SKM-1 treated with dmso at 0.1 percent for 144 hours (cell line): ENCODE measurements around the gene SYT1.
"Not testable (repeated sequence)": the region's sequence is repeated elsewhere in the genome, so short reads cannot be mapped to it uniquely, and the experiment has no call there.

Source experiments
- DNase-seq: peaks from one replicate; lab custom pipeline; 2025; ENCODE audit not compliant: unreplicated experiment; lab: John Stamatoyannopoulos, UW

SYT1 gene

DNA sequence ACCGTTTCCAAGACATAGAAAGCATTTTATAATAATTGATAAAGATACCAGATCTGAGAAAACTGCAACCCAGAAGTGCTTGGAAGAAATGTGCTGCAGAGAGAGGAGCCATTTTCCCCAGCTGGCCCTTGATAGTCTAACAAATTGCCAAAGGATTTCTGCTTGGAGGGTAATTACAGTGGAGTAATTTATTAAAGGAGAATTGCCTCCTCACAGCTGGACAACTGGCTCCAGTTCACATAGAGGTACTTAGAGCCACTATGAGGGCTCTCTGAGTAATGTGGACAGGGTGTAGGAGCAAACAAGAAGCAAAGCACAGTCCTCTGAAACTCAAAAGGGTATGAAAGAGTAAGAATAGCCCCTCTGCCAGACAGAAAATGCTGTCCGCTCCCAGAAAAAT is 335.6 kb downstream of the SYT1 start:
- DNase-seq: no peak

DNA sequence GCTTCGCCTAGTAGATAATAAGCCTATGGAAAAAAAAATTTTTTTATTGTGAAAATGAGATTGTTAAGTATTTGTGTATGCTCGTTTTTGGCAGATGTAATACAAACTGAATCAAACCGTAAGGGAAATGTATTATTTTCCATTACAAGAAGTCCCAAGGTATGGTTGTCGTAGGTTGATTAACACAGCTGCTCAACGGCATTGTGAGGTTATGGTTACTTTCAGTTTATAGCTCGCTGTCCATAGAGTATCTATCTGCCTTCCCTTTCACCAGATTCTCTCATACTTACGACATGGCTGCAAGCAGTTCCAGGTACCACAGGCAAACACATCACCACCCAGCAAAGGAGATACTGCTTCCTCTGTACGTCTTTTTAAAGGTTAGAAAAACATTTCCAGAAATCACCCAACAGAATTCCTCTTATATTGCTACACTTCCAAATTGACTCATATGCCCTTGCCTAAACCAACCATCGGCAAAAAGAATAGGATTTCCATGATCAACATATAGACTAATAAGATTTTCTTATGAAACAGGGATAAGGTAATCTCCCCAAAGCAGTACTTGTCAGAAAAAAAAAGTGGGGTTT is 338.6 kb downstream of the SYT1 start:
- no peak for DNase-seq

- no peak for DNase-seq
These were observed 342.3 kb downstream of the SYT1 start for GRCh38 chr12:79206871-79207270.

DNA sequence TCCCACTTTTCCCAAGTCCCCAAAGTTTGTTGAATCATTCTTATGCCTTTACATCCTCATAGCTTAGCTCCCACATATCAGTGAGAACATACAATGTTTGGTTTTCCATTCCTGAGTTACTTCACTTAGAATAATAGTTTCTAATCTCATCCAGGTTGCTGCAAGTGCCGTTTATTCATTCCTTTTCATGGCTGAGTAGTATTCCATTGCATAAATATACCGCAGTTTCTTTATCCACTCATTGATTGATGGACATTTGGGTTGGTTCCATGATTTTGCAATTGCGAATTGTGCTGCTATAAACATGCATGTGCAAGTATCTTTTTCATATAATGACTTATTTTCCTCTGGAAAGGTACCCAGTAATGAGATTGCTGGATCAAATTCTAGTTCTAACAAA is 345.8 kb downstream of the SYT1 start:
- DNase-seq: not testable (repeated sequence)

DNA sequence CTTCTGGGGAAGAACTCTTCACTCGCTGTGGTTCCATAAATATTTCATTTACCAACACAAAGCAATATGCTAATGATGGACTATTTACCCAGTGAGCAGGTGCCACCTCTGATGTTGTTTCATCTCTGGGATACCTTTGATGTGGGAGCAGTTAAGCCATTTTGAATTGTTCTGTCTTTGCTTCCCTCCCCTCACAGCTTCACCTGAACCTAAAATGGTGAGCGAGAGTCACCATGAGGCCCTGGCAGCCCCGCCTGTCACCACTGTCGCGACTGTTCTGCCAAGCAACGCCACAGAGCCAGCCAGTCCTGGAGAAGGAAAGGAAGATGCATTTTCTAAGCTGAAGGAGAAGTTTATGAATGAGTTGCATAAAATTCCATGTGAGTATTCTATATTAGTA is 352.7 kb downstream of the SYT1 start:
- DNase-seq: no peak

- DNase-seq: no peak
These were observed 358.6 kb downstream of the SYT1 start for GRCh38 chr12:79223210-79223609.

DNA sequence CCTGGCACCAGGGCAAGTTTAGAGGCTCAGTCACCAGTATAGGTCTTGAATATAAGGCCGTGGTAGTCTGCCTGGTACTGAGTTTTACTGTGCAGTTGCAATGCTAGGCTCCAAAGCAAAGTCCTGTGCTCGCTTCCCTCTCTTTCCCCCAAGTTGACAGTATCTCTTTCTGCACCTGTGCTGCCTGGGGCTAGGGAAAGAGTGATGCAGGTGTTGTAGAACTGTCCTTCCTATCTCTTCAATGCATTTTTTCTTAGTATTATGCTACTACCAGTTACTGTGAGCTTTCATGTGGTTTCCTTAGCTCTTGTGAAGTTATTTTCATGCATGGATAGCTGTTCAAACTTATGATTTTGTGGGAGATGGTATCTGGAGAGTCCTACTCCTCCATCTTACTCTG is 359.2 kb downstream of the SYT1 start:
- DNase-seq: no peak

GRCh38 chr12:79227091-79227490 is 362.5 kb downstream of the SYT1 start:
- no peak for DNase-seq

DNA sequence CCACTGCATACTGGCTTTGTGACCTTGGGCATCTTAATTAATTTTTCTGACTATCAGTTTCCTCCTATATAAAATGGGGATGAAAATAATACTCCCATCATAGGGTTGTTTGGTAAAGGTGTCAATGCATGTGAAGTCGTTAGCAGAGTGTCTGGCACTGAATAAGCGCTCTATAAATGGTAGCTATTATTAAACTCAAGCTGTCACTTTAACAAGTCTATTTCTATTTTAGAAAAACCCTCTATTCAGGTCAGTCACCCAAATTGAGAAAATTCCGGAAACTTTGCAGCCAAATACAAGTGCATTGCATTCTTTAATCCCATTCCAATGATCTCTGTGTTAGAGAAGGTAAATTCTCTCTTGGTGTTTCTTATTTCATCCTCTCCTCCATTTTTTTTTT is 363.1 kb downstream of the SYT1 start:
- DNase-seq: no peak

GRCh38 chr12:79233341-79233781 is 368.8 kb downstream of the SYT1 start:
- no peak for DNase-seq

- DNase-seq: no peak
These were observed 372.3 kb downstream of the SYT1 start for GRCh38 chr12:79236920-79237319.

DNA sequence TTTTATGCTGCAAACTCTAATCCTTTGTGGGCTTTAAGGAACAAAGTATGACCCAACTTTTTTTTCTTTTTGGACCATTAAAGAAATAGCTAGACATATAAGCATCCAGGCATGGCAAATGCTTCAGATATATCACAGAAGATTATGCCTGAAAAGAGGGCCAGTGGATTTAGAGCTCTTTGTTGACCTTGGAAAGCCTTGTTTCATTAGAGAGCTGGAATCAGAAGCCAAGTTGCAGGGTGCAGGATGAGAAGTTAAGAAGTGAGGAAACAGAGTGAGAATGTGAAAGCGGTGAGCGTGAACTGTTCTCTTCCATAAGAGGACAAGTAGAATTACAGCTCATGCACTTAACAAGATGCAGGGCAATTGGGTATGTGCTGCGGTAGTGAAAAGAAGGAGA is 373.7 kb downstream of the SYT1 start:
- no peak for DNase-seq

DNA sequence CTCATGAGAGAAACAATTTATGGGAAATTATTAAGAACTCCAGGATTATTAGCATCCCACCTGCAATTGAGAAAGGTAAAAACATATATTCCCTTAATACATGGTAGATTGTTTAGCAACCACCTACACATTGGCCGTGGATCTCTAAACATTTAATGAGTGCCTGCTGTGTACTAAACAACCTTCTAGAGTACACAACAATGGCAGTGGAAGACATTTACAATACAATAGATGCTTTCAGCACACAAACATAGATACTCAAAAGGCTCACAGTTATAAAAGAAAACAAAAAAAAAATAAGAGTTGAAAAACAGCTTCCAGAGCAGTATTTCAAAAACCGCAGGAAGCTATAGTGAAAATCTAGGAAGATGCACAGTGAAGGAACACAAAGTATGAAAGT is 382.9 kb downstream of the SYT1 start:
- no peak for DNase-seq

DNA sequence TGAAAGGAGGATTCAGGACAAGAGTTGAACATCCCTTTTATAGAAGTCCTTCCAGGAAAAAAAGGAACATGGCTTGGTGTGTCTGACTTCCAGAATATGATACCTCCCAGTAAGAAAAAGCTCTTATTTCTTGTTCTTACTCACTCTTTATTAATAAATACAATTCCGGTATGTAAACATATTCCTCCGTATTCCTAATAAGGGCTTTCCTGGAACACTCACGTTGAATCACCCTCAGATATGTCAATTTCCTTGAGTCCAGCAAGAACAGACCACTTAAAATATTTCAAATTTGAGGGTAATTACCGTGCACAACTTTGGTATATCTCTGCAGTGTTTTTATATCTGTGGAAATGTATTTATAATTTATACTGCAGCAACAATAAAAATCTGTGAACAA is 385.6 kb downstream of the SYT1 start:
- no peak for DNase-seq

DNA sequence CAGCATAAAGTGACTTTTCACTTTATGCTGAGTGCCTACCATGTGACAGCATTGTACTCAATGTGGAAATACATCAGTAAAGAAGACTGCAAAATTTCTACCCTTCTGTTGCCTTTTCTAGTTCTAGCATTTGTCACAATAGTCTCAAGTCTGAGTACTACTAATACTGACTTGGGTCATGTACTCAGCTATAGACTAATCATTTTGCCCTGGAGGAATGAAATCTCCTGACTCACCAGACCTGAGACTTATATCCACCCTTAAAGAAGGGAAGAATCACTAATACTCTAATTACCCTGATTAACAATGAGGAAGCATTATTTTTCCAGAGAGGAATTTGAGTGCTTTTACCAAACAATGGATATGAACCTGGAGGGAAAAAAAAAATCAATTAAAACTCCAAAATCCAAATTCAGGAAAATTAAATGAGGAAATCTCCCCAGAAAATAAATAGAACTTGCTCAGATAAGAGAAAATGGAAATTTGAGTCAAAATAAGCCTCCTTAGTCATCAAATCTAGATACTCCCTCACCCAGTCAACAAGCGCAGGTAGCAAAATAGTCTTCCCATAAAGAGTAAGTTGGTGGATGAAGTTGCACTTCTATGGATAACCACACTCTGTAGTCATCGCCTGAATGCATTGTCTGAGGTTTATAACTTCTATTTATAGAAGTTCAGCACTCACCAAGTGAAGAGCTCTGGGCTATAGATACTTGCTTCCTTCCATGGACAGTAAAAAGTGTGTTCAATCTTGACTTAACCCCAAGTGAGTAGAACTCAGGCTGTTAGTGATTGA is 386.6 kb downstream of the SYT1 start:
- DNase-seq: no peak

DNA sequence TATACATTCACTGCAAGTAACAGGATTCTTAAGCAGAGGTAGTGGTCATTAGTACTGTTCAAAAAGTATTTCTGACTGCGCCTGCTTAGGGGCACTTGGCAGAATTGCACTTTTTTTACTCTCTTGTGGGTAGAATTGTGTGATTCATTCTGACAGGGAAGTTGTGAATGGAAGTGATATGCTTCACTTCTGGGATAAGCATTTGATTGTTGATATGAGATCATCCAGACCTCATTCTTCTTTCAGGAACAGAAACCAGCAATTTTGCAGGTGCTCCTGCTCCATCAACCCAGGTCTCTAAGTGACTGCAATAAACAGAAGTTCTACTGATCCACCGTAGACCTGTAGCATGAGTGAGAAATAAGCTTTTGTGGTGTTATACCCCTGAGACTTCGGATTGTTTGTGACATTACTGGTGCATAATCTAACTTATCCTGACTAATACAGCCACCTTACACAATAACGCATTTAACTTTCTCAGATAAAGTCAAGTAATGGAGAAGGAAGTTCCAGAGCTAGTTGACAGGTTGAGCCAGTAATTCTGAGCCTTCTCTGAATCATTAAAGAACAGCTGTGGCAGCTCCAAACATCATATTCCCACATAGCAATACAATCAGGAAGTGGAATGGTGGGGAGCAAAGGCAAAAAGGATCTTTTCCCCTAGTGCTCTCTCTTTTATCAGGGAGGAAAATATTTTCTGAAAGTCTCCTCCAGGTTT is 387.9 kb downstream of the SYT1 start:
- DNase-seq: no peak

- DNase-seq: no peak
These were observed 390.7 kb downstream of the SYT1 start for GRCh38 chr12:79255288-79255687.

DNA sequence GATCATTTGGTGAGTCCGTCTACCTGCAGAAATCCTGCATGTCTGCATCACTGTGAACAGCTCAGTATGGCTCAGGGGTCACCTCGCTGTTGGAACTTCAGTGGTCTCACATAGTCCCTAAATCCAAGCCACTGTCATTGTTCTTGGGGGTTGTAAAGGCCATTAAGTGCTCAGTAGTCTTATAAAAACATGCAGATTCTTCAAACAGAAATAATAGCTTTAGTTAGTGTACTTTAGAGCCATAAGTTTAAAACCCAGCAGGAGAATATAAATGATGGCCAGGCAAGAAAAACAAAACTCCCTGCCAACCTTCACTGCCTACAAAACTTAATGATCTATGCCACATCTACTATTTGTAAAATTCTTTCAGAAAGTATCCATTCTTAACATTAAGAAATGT is 396.3 kb downstream of the SYT1 start:
- no peak for DNase-seq

- DNase-seq: no peak
These were observed 398.4 kb downstream of the SYT1 start for GRCh38 chr12:79262938-79263337.

DNA sequence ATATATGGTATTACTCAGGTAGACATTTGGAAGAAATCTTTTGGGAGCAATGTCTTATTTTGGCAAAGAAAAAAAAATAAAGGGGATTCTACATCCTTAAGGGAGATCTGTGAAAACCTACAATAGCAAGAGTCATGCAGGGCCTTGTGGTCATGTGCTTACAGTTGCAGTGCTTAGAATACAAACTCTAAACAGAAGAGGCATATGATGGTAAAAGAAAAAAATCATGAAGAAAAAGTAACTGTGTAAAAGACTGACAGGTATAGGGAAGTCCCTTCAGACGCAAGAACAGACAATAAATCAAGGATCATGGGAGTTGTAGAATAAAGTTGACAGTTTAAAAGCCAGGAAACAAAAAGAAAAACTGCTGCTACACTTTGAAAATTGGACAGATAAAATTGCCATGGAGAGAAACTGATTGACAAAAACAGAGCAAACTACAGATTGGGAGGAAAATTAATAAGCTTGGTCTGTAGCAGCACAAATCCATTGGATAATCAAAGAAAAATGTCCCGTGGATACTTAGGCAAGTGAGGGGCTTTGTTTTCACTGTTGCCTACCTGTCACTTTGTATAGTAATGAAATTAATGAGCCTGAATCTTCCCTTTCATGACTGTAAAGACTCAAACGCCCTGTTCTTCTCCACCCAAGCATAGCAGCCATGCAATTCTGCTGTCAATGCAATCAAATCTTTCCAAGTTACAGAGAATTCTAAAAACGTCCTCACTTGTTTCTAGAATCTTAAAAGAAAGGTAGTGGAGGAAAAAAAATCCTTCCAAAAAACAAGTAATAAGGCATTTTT is 402.0 kb downstream of the SYT1 start:
- DNase-seq: no peak

- no peak for DNase-seq
These were observed 403.0 kb downstream of the SYT1 start for GRCh38 chr12:79267580-79267979.
